Measurements from ENCODE around the gene S100A12.
A peak's percentile ranks its signal among the peaks of the same experiment; 100 is the strongest.

The S100A12 gene

DNA sequence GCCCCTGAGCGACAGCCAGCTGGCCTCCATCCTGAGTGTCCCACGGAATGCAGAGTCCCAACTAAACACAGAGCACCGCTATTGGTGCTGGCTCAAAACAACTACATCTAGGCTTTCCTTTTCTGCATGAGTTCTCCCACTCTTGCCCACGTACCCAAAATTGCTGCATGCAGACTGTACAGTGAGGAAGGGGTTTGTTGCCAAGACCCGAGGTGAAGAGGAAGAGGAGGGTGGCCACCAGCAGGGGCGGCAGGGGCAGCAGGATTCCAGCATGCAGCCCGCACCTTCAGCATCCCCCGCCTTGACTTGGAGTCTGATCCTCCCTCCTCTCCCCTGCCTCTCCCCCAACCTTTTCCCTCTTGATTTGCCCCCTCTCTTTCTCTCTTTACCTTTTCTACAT, 9.7 kb downstream of the S100A12 start:
- no peak for DNase-seq

DNA sequence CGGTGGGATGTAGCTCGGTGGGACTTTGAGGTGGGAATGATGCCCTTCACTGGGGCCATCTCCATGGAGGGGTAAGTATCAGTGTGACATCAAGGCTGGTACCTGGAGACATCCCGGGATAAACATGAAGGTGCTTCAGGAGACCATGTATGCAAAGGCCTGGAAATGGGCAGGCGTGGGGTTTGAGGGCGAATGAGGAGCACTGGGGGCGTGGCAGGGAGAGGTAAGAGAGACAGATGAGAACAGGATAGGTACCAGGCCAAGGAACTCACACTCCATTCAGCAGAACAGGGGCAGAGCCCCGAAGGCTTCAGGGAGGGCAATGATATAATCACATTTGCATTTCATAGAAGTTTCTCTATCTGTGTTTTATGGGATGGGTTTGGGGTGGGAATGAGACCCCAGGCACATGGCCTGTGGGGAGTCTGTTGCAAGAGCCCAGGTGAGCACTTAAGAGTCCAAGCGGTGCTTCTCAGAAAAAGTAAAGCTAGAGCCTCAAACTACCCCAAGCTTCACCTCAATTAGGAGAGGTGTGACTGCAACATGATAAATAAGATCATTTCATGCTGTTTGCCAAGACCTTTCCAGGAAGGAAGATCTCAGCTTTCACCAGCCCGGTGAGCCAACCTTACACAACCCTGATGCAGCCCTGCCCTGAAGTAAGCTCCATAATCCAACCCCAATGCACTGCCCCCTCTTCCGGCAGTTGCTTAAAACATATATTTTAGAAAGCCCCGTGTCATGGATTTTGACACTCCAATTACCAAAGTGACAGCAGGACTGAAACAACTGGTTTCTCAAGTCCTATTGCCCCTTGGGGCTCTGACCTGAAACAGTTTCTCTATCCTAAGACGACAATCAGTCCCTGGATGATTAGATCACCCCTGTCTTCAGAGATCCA, 10.4 kb downstream of the S100A12 start:
- DNase-seq = no peak

DNA sequence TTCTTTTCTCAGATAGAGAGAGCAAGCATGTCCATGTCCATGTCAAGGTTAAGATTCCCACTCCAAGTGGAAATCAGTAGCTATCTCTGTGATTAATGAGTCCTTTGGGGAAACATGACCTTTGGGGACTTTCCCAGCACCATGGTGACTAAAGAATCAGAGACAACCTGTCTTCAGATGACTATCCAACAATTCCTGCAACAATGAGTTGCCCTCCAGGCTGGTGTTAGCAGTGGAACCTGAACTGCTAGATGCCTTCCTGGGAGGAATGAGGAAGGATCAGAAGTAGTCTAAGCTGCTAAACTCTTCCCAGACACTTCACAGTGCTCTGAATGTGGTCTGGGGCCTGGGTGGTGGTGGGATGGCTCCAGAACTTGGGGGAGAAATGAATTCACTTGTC, 11.3 kb downstream of the S100A12 start:
- no peak for DNase-seq

DNA sequence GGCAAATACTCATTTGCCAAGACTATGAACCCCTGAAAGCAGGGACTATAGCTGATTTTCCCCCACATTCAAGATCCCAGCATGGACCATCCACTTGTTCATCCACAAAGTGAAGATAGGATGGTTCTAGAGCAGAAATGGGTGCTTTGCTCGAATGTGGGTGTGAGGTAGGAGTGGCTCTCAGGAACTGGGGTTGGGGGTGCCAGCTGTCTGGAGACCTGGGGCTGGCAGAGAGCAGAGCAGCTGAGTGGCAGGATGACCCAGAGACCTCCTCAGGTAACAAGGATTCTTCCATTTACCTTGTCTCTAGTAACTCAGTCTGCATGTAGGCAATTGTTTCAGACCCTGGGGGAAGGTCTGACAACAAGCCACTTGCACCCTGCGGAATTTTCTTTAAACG, 11.8 kb downstream of the S100A12 start:
- no peak for DNase-seq

DNA sequence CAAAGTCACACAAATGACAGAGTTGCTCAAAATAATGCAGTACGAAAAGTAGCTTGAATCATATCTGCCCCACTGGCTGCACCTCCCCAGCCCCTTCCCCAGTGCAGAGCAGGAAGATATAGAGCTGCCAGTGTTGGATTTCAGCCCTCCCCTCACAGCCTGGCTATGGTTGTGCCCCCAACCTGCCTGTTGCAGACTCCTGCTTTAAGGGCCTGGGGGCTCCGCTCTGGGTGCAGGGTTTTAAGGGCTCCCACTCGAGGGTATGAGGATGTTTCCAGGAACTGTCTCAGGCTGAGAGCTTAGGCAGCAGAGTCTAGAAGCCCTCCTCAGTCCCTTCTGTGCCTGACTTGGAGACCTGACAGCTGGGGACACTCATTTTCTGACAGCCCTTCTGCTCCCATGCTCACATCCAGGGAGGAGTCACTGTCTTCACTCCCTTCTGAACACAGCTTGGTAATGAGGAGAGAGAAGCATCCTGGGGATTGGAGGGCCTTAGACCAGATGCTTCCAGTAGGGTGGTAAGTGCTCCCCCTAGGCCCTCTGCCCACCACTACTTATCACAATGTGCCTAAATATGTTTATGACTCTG, 13.1 kb downstream of the S100A12 start:
- no peak for DNase-seq

DNA sequence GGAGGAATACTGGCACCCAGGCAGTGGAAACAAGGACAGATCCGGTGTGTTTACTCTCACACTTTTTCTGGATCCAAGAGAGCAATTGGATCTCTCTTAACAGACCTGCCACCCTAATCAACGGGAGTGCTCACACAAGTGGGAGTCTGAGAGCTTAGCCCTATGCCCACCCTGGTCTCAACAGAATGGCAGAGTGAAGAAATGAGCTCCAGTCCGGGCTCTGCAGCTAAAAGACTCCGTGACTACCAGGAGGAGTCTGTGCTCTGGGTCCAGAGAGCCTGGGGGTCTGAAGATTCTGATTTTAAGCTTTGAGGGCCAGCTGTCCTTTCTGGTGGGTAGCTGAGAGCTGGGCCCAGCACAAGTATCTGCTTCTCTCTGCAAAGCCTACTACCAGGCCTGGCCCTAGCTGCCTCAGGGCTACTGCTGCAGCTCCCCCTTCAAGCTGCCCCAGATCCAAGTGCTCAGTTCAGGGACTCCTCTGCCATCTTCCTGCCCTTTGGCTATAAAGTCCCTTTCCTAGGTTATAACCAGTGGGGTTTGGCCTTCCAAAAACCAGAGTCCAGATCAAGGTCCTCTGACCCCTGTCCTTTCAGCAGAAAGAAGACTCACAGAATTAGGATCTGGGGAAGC, 13.8 kb downstream of the S100A12 start:
- DNase-seq = no peak

DNA sequence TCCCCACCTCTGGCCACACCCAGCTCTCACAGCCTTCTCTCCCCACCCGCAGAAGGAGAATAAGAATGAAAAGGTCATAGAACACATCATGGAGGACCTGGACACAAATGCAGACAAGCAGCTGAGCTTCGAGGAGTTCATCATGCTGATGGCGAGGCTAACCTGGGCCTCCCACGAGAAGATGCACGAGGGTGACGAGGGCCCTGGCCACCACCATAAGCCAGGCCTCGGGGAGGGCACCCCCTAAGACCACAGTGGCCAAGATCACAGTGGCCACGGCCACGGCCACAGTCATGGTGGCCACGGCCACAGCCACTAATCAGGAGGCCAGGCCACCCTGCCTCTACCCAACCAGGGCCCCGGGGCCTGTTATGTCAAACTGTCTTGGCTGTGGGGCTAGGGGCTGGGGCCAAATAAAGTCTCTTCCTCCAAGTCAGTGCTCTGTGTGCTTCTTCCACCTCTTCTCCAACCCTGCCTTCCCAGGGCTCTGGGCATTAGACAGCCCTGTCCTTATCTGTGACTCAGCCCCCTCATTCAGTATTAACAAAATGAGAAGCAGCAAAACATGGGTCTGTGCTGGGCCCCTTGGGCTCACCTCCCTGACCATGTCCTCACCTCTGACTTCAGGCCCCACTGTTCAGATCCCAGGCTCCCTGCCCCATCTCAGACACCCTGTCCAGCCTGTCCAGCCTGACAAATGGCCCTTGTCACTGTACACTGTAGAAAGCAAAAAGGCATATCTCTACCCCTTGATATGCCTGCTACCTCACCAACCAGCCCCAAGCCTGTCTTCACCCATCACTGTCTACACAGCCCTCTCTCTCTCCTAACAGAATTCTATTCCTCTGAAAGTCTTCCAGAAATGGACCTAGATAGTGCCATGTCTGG, 14.6 kb downstream of the S100A12 start:
- no peak for DNase-seq

DNA sequence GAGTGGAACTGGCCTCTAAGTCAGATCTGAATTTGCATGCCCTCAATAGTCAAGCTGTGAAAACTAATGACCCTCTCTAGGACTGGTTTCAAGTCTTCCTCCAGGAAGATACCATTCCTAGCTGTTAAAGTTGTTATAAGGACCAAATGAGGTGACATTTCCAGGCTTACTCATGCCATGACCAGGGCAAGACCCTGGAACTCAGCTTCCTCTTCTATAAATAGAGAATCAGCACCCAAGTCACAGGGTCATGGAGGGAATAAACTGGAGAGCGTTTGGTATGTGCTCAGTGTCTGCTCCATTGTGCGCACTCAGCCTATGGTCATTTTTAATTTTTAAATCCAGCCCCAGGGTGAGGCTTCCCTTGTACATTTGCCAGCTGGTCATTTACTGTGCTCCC, 15.2 kb downstream of the S100A12 start:
- DNase-seq = no peak

DNA sequence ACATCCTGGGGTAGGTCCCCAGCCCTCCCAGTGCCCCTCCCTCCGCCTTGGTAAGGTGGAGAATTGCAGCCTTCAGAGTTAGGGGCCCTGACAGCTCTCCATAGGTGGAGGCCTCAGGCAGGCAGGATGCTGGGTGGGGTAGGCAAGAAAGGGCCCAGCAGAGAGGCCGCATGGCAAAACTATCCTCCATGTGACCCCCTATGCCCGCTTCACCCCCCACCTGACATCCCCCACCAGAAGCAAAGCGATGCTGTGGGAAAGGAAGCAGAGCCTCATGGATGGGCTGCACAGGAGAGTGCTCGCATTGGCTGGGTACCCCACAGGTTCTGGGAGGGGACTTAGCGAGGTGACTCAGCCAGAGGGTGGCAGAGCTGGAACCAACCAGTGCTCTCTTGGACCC, 16.2 kb downstream of the S100A12 start:
- DNase-seq = no peak

DNA sequence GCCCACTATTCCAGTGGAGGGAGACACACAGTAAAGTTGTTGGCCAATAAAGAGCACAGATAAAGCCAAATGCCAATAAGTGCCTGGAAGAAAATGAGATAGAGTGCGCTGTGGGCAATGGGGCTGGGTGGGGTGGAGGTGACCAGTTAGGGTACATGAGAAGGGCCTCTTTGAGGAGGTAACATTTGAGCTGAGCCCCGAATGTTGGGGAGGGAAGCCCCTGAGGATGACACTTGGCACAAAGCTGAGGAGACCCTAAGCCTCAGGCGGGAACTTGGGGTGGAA, 16.8 kb downstream of the S100A12 start:
- DNase-seq = no peak

DNA sequence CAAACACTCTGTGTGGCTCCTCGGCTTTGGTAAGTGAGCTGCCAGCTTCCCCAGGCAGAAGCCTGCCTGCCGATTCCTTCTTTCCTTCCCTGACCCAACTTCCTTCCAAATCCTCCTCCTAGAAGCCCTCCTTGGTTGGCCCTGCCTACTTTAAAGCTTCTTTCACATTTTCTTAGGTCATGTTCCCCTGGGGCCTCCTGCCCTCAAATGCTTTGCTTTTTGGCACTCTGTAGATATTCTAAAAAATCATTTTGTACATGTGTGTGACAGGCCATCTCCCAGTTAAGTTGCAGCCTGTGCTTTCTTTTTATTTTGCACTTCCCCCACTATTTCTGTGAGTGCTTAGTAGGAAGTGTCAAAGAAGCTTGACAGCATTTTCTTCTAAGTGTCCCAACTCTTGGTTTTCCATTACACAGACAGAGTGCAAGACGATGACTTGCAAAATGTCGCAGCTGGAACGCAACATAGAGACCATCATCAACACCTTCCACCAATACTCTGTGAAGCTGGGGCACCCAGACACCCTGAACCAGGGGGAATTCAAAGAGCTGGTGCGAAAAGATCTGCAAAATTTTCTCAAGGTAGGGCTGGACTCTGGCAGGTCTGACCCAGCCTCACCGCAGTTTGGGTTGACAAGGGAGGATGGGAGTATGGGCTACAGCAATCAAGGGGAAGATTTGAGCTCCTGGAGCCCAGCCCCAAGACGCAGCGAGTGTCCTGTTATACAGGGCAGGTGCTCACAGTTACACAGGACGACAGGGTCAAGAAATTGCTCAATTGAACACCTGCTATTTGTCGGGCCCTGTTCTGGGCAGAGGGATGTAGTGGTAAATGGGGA, 17.3 kb downstream of the S100A12 start, which contains the start of gene S100A9:
TSS of gene S100A9 (plus strand) at position 2 of the 838 bp plus-strand sequence. CDS start at position 432, 430 bp downstream.
- no peak for DNase-seq

DNA sequence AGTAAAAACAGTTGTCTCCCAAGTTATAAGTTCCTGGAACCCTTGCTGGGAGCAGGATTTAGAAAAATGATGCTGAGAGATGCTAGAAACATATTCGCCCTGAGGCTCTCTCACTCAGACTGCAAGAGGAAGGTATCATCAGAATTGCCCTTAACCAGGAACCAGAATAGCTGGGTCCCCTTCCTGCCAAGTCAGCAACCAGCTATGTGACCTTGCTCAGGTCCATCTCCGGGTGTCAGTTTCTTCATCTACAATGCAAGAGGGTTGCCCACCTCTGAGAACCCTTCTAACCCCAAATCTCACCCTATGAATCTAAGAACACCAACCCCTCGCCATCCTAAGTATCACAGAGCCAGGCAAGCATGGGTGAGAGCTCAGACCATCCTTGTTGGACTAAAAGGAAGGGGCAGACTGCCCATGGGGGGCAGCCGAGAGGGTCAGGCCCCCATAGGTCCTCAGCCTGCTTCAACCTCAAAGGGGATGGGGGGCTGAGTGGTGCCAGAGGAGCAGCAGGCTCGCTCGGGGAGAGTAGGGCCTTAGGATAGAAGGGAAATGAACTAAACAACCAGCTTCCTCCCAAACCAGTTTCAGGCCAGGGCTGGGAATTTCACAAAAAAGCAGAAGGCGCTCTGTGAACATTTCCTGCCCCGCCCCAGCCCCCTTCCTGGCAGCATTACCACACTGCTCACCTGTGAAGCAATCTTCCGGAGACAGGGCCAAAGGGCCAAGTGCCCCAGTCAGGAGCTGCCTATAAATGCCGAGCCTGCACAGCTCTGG, 18.2 kb downstream of the S100A12 start:
- DNase-seq = no peak

DNA sequence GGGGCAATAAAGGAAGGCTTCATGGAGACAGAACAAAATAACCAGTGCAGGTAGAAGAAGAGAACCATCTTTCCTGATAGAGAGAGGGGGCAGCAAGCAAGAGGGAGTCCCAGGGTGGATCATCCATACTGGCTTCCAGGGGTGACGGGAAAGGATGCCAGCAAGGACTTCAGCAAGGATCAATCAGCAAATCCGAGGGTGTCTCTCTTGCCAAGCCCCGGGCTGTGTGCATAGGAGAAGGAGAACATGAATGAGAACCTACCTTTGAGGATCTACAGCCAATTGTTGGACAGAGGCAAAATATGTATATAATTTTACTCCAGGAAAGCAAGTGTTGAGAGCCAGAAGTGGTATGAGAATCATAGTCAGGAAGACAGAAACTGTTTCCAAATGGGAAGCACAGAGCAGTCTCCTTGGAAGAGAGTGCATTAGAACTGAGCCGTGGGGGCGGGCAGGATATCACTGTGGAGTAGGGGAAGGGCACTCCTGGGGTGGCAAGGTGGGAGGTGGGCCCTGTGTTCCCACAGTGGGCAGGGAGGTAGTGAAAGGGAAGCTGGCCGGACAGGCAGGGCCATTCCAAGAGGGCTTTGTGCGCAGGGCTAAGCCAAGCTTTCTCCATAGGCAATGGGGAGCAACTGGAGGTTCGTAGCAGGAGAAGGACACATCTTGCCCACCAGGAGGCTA, 18.9 kb downstream of the S100A12 start:
- DNase-seq = no peak

DNA sequence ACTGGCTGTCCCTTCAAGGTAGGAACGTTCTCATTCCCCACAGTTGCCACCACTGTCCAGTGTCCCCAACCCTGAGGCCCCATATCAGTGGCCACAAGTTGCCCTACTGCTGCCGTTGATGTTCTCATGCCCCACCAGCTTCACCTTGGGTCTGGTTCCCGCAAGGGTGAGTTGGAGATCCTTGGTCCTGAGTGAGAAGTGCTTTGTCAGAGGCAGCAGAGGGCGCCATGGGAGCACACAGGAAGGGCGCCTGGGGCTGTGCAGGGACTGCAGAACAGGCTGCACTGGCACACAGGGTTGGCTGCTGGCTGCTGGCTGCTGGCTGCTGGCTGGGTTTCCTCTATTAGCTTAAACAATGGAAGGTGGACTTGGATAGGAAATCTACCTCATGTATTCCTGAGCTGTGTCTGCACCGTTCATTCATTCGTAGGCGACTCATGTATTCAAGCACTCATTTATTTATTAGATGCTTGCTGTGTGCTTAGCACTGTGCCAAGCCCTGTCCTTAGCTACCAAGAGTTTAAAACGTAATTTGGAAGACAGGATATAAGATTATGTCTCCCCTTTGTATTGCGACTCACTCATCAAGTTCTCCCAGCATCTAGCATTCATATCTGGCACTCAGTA, 19.9 kb downstream of the S100A12 start:
- peak; percentile 38 for DNase-seq

DNA sequence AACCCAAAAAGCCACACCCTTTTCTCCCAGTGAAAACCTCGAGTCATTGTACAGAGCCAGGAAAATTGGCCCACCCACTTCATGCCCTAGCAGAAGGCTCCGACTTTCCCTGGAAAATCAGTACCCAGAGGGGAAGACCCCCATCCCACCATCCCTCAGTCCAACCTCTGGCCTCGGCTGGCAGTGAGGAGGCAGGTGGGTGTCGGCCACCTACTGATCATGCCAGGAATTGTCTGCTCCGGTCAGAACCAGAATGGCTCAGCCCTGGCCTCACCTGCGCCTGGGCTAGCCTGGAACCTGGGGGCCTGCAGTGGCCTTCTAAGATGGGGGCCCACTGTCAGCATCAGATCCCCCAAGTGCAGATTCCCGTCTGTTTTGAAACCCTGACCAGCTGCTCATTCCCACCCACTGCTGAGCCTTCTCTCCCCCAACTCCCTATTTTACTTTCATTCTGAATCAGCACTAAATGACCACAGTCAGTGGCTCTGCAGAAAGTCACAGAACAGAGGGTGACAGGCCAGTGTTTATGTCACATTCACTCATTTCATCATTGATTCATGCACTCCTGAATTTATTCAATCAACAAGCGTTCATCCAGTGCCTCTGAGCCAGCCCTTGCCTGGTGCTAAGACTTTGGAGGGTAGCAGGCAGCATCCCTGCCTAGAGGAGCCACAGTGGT, 20.8 kb downstream of the S100A12 start:
- no peak for DNase-seq

DNA sequence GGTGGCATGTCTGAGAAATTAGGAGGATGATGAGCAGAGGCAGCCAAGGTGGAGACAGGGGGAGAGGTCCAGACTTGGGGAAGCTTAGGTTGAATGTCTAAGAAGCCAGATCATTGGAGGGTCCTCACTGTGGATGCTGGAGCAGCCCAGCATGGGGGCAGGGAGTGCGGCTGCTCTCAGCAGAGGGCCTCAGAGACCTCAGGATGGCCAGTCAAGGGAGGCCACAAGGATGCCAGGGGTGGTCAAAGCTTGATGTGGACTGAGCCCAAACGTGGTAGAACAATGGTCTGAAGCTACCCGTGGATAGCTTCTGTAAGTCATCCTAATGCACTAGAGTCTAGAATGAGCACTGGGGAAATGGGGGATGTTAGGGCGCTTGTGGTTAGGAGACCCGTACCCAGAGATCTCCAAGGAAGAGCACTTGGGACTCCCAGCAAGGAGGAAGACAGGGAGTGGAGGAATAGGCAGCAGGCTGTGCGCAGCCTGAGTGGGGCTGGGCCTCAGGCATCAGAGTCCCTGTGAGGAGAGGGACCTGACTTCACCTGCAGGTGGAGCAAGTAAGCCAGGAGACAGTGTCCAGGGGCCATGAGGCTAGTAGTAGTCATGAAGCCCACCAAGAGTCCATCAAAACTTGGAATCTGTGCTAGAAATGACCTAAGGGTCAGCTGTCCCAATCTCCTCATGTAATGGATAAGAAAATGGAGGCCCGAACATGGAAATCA, 22.0 kb downstream of the S100A12 start:
- no peak for DNase-seq

DNA sequence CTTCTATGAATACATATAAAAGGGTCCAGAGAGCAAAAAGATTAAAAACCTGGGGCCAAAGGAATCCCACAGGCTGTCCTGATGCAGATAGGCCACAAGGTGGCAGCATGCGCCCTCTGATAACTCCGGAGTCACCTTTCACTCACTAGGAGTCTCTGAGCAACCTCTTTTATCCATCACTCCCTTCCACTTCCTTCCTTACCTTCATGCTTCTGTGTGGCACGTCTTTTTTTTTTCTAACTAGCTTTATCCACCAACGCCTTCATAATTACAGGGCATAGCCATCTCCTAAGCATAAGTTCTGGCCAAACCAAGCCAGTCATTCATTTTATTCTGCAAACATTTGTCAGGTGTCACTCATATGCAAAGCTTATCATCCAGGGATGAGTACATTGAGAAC, 22.9 kb downstream of the S100A12 start:
- peak; percentile 75 for DNase-seq

DNA sequence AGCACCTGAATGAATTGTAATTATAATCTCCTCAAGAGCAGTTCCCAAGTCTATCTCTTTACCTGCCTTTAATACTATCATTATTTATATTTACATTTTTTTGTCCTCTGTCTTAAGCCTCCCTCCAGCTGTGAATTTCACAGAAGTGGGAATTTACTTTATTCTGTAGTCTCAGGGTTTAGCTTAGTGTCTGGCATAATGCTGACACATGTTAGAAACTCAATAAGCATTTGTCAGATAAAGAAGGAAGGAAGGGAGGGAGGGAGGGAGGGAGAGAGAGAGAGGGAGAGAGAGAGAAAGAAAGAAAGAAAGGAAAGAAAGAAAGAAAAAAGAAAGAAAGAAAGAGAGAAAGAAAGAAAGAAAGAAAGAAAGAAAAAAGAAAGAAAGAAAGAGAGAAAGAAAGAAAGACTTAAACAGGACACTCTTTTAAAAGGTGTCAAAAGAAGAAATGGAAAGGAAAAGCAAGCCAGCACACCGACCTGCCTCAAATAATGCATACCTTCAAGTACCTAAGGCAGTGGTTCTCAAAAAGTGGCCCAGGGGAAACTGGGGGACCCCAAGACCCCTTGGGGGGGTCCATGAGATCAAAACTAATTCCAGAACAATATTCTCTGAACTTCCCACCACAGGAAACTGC, 25.0 kb downstream of the S100A12 start:
- DNase-seq = no peak
